Measurements from ENCODE around the gene G2E3.
"Not testable (repeated sequence)": the region's sequence is repeated elsewhere in the genome, so short reads cannot be mapped to it uniquely, and the experiment has no call there.

G2E3 gene, protein sequence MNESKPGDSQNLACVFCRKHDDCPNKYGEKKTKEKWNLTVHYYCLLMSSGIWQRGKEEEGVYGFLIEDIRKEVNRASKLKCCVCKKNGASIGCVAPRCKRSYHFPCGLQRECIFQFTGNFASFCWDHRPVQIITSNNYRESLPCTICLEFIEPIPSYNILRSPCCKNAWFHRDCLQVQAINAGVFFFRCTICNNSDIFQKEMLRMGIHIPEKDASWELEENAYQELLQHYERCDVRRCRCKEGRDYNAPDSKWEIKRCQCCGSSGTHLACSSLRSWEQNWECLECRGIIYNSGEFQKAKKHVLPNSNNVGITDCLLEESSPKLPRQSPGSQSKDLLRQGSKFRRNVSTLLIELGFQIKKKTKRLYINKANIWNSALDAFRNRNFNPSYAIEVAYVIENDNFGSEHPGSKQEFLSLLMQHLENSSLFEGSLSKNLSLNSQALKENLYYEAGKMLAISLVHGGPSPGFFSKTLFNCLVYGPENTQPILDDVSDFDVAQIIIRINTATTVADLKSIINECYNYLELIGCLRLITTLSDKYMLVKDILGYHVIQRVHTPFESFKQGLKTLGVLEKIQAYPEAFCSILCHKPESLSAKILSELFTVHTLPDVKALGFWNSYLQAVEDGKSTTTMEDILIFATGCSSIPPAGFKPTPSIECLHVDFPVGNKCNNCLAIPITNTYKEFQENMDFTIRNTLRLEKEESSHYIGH

DNA sequence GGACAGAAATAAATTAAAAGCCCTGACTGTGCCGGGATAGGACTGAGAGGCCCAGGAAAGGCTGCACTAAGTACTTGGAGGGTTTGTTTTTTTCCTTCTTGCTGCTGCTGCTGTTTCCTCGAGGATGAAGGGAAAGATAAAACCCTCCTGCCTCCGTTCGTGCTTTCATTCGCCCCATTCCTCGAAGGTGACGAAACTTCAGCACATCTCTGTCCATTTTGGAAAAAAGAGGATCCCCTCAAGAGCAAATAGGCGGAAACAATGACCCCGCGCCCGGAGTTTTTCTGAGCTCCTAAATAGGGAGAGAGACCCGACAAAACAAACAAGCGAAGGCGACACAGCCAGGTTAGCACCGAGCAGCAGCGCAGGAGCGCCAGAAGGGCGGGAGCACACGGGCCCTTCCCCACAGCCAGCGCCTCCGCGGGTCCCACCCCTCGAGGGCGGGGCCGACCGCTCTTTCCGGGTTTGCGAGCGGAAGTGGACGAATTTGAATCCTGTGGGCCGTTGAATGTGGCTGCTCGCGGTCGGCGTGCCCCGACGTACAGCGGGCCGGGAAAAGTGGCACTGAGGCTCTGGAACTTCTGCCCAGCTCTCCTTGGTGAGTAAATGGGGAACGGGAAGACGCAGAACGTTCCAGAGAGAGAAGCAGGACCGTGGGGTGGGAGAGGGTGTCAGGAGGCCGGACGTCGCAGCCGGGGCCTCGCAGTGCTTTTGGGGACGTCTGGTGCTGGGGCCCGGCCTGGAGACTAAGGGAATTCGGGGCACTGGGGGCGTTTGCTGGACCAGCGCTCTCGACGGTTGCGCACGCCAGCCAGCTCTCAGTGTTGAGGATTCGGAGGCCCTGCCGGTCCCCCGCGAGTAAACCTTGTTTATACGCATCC lies at the start of gene G2E3:
TSS of gene G2E3 (plus strand) at position 484 of the 881 bp plus-strand sequence. CDS start 21,922 bp downstream, outside the sequence.
- no peak for FAIRE-seq

DNA sequence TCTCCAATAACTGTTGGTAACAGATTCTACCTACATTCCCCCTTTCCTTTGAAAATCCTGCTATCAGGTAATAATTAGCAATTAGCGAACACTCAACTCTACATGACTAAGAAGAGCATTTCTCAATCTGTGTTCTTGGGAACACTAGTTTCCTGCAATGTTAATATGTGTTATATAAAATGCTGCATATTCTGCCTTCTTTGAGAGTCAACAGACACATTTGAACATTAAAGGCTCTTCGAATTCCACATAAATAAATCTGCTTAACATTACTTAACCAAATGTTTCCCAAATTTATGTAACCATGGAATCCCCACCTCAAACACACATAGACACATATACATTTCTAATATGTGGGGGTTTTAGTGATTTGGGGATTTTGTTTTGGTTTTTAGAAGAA lies 41.2 kb upstream of the G2E3 start:
- no peak for FAIRE-seq

DNA sequence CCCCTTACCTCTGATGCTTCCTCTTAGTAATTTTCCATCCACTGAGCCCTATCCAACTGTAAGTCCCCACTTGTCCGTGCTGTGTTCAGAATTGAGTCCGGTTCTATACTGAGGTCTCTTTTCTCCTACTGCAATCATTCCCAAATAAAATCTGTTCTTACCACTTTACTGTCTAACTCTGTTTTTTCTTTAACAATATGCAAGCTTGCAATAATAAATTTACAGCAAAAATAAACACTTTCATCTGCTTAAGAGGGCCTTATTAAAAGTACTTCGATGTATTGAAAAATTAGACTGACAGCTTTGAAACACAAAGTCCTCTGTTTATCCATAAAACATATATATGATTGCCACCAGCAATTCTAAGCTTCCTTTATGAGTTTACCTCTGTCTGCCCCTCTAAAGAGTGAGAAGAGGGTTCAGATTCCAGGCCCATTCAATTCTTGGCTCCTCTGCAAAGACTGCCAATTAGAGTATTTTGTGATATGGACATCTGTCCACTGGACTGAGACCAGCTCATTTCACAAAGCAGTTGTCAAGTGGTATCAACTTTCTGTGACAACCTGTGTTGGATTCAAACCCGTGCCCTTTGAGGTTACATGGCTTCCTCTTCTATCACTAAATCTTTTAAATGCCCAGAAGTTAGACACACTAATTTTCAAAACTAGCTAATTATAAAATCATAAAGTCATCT lies 39.9 kb upstream of the G2E3 start:
- FAIRE-seq, result no peak

DNA sequence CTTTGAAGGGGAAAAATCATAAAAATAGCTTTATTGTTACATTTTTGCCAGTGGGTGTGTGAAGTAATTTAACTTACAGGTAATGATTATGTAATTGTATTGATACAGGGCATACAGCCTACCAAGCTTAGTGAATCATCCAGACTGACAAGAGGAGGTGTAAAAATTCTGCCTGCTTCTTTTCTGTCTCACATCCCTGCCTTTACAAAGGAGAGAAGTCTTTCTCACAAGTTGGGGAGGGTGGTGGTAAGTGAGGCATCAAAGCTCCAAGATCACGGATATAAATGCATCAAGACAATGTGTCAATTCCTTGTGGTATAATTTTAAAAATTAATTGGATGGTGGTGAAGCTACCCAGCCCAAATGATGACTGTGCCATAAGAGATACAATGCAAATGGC lies 39.0 kb upstream of the G2E3 start:
- FAIRE-seq, result no peak

DNA sequence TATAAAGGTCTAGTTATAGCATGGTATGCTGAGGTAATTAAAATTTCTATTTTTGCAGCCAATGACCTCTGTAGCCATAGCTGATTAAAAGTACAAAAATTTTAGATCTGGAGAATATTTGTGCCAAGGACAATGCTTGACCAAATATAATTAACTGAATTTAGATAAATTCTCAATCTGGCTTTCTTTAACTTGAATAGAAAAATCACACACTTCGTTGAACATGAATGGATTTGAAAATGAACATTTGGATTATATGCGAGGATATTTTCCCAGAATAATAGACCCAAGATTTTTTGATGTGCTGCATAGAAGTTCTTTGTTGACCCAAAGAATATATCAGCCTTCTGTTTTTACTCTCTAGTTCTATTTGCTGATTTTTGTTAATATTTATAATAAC lies 38.4 kb upstream of the G2E3 start:
- no peak for FAIRE-seq

DNA sequence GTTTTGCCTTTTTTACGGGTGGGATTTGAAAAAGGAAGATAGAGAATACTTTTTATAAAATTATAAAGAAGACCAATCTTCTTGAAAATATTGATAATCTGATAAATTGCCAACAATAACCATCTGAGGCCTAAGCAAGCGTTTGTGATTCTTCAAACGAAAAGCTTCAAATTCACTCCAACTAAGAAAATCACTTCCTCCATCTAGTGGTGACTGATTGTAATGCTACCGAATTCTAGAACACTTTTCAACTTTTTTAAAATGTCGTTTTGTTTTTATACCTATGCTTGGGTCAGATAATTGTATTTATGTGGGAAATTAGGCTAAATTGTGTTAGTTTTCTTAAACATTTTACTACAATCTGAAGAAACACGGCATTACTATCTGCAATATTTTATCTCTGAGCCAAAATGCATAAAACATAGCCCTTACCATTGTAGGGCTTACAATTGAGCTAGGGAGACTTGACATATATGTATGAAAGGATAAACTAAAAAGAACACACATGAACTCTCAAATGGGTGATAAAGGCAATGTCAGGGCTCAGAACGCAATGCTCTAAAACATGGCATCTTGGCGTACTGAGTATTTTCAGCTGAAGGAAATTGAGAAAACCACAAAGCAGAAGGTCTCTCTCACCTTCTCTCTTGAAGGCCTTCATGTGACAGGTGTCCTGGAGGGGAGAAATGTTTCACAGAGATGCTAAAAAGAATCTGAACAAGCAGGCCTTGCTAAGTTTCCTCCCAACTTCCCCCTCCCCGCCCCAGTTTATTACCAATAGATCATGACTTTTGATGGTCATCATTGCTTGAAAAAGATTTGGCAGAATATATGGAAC lies 36.8 kb upstream of the G2E3 start:
- FAIRE-seq, result peak; percentile 100

DNA sequence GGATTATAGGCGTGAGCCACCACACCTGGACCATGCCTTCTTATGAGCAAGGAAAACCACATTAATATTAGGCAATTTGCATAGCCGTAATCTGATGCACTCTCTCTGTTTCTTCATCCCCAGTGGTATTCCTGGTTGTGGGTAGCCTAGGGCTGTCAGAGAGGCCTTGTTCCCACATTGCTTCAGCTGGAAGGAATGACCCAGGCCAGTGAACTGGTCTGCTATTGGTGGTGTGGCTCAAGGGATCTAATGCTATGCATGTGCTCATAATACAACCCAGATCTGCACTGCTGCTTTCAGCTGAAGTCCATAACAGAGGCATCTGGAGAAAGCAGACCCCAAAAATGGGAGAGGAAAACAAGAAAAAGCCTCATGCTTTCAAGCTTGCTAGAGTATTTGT lies 33.1 kb upstream of the G2E3 start:
- no peak for FAIRE-seq

DNA sequence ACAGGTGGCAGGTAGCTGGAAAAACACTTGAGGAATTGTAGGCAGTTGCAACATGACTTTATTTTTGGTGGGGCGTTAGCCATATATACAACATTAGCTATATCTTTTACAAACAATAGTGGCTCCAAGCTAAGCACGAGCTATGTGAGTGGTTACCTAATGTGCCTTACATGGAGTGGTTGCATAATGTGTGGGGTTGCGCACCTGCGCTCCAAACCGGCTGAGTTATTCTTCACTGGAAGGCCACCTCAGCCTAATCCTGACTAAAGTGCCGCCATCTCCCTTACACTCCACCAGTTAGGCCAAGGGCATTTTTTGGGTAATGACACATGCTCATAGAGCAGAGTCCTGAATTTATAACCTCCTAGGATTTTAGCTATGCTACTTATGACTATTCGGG lies 31.8 kb upstream of the G2E3 start:
- no peak for FAIRE-seq

DNA sequence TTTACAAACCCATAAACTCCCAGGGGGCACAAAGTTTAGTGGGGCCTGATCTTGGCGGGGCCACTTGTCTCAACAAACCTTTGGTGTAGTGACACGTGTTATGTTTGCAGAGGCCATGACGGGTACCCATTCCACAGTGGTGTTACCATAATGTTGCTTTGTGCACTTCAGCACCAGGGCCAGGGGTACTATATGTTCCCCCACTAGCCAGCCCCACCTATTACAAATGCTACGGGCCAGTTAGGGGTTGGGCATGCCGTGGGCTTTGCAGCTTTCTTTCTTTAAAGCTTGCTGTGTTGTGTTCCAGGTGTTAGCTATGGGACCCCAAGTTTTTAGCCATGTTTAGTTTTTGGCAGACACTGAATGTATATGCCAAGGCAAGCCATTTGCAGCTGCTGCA lies 30.8 kb upstream of the G2E3 start:
- FAIRE-seq, result no peak

DNA sequence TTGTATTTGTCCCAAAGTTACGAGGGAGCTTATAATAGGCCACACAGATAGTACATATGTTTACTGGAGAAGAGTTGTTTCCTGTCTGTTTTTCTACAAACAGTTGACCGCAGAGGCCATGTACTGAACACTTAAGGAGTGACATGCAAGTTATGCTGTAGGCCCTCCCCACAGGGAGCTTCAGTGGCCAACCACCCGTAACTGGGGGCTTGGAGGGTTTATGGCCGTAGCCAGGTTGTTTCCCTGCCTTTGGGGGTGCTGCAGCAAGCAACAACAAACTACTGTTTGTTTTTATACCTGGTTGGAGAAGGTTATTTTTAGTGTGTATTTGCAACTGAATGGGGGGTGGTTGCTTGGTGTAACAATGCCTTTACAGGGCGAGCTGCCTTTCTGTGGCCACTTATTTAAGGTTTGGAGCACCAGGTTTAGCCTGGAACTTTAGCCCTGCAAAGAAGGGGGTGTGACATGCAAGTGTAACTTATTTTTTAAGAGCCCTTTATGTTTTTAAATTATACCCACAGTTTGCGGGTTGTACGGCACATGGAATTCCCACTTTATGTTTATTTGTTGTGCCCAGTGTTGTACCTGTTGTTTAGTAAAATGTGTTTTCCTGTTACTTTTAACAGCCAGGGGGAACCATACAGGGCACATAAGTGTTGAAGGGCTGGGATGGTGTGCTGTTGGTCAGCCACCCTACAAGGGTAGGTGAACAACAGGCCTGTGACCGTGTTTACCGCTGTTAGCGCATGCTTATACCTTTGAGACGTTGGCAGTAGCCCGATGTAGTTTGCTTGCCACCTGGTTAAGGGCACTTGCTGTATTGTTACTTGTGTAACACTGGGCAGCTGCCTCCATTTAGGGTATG lies 29.9 kb upstream of the G2E3 start:
- FAIRE-seq, result no peak

DNA sequence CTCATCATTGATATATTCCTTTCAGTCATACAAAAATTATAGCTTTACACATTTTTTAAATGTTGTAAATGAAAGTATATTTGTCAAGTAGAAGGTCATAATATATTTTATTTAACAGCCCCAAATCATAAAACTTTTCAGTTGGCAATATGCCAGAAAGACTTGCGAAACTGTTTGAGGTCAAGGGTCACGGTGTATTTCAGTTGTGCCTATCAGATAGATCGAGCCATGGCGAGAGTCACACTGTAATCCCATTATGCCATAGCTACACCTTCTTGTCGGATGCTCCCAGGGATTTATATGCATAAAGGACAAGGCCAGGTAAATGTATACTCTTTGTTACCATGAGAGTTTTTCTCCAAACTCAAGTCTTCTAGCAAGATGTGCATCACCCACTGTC lies 26.7 kb upstream of the G2E3 start:
- no peak for FAIRE-seq

DNA sequence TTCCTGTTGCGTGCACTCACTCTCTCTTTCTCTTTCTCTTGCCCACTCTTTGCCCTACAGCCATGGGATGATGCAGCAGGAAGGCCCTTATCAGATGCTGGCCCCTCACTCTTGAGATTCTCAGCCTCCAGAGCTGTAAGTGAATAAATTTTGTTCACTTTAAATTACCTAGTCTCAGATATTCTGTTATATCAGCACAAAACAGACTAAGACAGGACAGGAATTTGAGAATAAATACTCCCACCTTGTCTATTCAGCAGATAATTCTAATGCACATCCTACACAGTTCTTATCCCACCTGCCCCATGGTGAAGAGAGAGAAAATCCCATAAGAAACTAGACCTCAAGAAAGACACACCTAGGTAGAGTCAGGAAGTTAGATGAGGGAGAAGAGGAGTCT lies 25.8 kb upstream of the G2E3 start:
- no peak for FAIRE-seq

DNA sequence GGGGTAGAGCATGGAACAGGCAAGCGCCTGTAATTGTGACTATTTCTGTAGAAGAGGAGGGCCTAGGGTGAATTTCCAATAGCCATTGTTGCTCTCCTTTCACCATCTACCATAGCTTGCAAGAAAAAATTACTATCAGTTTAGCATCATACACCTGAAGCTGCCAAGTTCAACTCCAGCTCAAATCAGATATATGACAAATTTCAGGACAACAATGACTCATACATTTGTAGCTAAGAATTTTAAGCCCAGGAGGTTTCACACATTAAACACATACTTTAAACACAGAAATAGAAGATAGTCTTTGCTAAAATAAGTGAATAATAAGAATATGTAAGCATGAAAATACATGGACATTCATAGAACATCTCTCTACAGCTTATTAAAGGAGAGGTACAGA lies 17.6 kb upstream of the G2E3 start:
- FAIRE-seq, result no peak

DNA sequence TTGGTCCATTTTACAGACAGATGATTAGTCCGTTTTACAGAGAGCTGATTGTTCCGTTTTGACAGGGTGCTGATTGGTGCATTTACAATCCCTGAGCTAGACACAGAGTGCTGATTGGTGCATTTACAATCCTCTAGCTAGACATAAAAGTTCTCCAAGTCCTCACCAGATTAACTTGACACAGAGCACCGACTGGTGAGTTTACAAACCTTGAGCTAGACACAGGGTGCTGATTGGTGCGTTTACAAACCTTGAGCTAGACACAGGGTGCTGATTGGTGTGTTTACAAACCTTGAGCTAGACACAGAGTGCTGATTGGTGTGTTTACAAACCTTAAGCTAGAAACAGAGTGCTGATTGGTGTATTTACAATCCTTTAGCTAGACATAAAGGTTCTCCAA lies 12.2 kb upstream of the G2E3 start:
- FAIRE-seq, result not testable (repeated sequence)

DNA sequence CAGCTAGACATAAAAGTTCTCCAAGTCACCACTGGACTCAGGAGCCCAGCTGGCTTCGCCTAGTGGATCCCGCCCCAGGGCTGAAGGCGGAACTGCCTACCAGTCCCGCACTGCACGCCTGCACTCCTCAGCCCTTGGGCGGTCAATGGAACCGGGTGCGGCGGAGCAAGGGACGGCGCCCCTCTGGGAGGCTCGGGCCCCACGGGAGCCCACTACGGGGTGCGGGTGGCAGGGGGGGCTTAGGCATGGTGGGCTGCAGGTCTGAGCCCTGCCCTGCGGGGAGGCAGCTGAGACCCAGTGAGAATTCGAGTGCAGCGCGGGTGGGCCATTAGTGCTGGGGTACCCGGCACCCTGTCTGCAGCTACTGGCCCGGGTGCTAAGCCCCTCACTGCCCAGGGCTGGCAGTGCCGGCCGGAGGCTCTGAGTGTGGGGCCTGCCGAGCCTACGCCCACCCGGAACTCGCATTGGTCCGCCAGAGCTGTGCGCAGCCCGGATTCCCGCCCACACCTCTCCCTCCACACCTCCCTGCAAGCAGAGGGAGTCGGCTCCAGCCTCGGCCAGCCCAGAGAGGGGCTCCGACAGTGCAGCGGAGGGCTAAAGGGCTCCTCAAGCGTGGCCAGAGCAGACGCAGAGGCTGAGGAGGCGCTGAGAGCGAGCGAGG lies 11.4 kb upstream of the G2E3 start:
- FAIRE-seq, result no peak

DNA sequence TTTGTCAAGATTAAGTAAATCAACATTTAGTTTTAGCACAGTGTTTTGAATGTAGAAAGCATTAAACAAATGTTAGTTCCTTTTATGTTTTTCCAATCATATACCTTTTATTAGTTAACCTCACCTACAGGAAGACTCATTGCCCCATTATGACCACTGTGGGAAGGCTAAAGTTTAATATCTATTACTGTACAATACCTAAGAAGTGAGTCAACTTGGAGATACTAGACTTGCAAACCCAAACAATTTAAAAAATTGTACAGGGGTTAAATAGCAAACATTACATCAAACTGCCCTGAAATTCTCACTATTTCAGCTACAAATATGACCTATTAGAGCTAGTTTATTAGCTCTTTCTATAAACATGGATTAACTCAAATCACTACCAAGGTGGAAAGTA lies 8.6 kb upstream of the G2E3 start:
- no peak for FAIRE-seq

DNA sequence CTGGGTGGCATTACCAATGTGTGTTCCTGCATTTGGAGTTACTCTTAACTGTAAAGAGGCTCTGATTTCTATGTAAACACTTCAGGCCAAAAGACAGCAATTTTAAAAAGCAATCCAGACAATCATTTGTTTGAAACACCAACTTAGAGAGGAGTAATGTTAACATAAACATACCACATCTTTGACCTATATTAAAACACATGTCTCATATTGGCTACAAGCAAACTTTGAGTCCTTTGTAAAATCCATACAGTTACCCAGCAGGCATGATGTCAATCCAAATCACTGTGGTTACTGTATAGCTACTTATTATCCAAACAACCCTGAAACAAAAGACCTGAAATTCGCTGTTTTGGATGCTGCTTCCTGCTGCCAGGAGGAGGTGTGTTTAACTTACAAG lies 7.5 kb upstream of the G2E3 start:
- FAIRE-seq, result no peak

DNA sequence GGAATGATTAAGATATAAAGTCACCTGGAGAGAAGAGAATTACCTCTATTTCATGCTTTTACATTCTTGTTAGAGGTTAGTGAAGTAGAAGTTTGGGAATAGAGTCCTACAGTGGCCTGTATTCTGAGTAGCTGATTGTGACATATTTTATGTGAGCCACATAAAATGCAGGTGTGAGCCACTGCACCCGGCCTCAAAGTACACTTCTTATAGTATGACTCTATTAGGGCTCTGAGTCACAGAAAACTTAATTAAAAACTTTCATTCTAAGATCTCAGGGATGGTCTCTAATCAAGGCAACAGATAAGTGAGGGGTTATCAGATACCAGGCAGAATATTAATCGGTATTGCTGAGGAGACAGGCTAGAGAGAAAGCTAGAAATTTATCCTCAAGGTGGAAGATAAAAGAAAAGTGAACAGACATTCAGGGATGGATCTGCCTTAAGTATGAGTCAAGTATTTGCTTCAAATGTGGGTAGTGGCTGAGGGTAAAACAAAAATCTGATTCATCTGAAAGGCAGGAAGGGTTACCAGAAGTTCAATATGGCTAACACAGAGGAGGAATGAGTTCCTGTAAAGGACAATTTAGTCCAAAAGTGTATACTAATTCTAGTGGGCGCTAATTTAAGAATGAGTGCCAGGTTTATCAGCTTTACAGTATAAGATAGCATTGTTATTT lies 5.5 kb upstream of the G2E3 start:
- no peak for FAIRE-seq

DNA sequence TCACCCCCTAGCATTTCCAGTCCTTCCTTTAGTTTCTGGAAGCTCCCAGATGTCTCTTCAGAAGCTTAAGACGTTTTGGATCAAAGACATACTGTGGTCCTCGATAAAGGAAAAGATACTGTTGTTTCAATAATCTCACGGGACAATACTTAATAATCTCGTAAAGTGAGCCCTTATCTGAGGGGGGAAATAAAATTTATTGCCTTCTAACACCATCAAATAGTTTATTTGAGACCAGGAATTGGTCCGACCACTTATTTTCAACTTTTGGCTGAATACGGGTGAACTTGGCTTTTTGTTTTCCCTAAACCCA lies 640 bp upstream of the G2E3 start:
- FAIRE-seq, result no peak

DNA sequence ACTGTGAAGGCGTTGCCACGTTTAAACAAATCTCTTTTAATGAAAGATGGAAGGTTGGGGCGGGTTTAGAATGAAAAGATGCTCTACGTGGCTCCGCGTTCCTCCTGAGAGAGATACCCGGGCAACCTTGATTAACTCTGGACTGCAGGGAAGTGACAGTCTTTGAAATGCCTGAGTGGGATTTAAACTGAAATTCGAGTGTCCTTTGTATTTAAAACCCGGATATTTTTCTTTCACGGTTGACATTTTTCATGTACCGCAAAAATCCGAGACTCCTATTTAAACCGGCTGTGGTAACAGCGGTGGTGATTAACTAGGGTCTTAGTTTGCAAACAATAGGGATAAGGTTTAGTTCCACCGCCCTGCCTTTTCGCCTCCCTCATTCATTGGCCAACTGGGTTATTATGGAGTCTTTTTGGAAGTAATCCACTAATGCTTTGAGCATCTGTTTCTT lies 707 bp downstream of the G2E3 start:
- FAIRE-seq, result no peak

All from islet of Langerhans (tissue), 1 donor.